SK-N-SH (cell line): ENCODE results near the gene LGI4. TPM values are rescaled to one million over a fixed set of nuclear protein-coding genes. Genes with fewer than 3 reads are reported as not detected.

Experiments used
- CTCF ChIA-PET: fragments of 300-600, 350-600 bp; formaldehyde crosslinking; extraction: SDS; loops from one replicate; lab custom pipeline; 2021; lab: Yijun Ruan, JAX
- POLR2A ChIA-PET: fragments of 350-600 bp; sonication (Branson Sonifier 250); formaldehyde crosslinking; extraction: SDS; loops from one replicate; lab custom pipeline; 2020; ENCODE audit warnings: antibody characterized with exemption, inconsistent platforms; lab: Yijun Ruan, JAX
- DNase-seq: peaks from one replicate; pipeline ENCODE4 v3.0.0; 2012
- H2AFZ ChIP-seq: fragments of 200-600 bp; sonication (generic); 2 replicates; pipeline ENCODE4 v1.8.1; 2016; ENCODE audit warnings: antibody characterized with exemption, mild to moderate bottlenecking, low read depth
- H3F3A ChIP-seq: fragments of 200-600 bp; sonication (generic); replicated peaks from 2 replicates; pipeline ENCODE3; 2016; ENCODE audit warnings: antibody characterized with exemption, mild to moderate bottlenecking; ENCODE audit not compliant: insufficient read depth
- H3K27ac ChIP-seq, 2 experiments: fragments of 200-500 bp in 1 of 2; fragments of 200-600 bp in 1 of 2; sonication (Bioruptor generic) in 1 of 2; sonication (generic), shearing (Covaris generic) in 1 of 2; 2 replicates each; pipeline versions ENCODE4 v1.5.1 to v1.6.1; 2014 to 2016; ENCODE audit warnings: low read depth in 2 of 2, inconsistent platforms in 1 of 2, low read length in 1 of 2, mild to moderate bottlenecking in 1 of 2, mixed read lengths in 1 of 2
- H3K27me3 ChIP-seq: fragments of 200-600 bp; sonication (generic), shearing (Covaris generic); 2 replicates; pipeline ENCODE4 v1.6.1; 2016; ENCODE audit warnings: mixed run types; ENCODE audit not compliant: insufficient read depth
- H3K36me3 ChIP-seq, 2 experiments: fragments of 200-500 bp in 1 of 2; fragments of 200-600 bp in 1 of 2; sonication (Bioruptor generic) in 1 of 2; sonication (generic) in 1 of 2; replicated peaks in 1 of 2; 2 replicates each; pipeline versions ENCODE3 to v1.5.1; 2014 to 2016; ENCODE audit warnings: low read length in 1 of 2, mild to moderate bottlenecking in 1 of 2; ENCODE audit not compliant: insufficient read depth in 2 of 2, control insufficient read depth in 1 of 2
- H3K4me1 ChIP-seq, 2 experiments: fragments of 200-500 bp in 1 of 2; fragments of 200-600 bp in 1 of 2; sonication (Bioruptor generic) in 1 of 2; sonication (generic), shearing (Covaris generic) in 1 of 2; 2 replicates each; pipeline versions ENCODE4 v1.5.1 to v1.6.1; 2014 to 2016; ENCODE audit warnings: low read depth in 1 of 2, low read length in 1 of 2, mixed run types in 1 of 2; ENCODE audit not compliant: insufficient read depth in 2 of 2, control insufficient read depth in 1 of 2
- H3K4me2 ChIP-seq: fragments of 200-600 bp; sonication (generic), shearing (Covaris generic); 2 replicates; pipeline ENCODE4 v1.6.1; 2017; ENCODE audit warnings: mixed run types
- H3K4me3 ChIP-seq, 2 experiments: fragments of 200-500 bp in 1 of 2; fragments of 200-600 bp in 1 of 2; sonication (Bioruptor generic) in 1 of 2; sonication (generic), shearing (Covaris generic) in 1 of 2; 2 replicates each; pipeline versions ENCODE4 v1.5.1 to v1.8.1; 2014 to 2016; ENCODE audit warnings: low read depth in 2 of 2, inconsistent platforms in 1 of 2, low read length in 1 of 2, mild to moderate bottlenecking in 1 of 2, mixed read lengths in 1 of 2, moderate library complexity in 1 of 2
- H3K79me2 ChIP-seq: fragments of 200-600 bp; sonication (generic); 2 replicates; pipeline ENCODE4 v1.8.1; 2017; ENCODE audit warnings: mild to moderate bottlenecking; ENCODE audit not compliant: insufficient read depth
- H3K9ac ChIP-seq: fragments of 200-600 bp; sonication (generic); 2 replicates; pipeline ENCODE4 v1.6.1; 2017; ENCODE audit warnings: mixed run types
- H3K9me2 ChIP-seq: fragments of 200-600 bp; sonication (generic); 2 replicates; pipeline ENCODE4 v1.6.1; 2017; ENCODE audit warnings: mixed run types
- H3K9me3 ChIP-seq: fragments of 200-600 bp; sonication (generic); 2 replicates; pipeline ENCODE4 v1.6.1; 2017; ENCODE audit warnings: mixed run types, mild to moderate bottlenecking, moderate library complexity
- H4K20me1 ChIP-seq: fragments of 200-600 bp; sonication (generic); 2 replicates; pipeline ENCODE4 v1.6.1; 2017; ENCODE audit warnings: mild to moderate bottlenecking, mixed run types; ENCODE audit not compliant: insufficient read depth
- CHD2 ChIP-seq: fragments of 150-350 bp; IDR thresholded peaks from 2 replicates; pipeline ENCODE4 v1.6.1; 2018; ENCODE audit warnings: low read length; ENCODE audit not compliant: partially characterized antibody
- EZH2phosphoT487 ChIP-seq: fragments of 200-600 bp; sonication (generic); IDR thresholded peaks from 2 replicates; pipeline ENCODE4 v1.6.1; 2017; ENCODE audit warnings: low read depth, mixed run types, mild to moderate bottlenecking, antibody characterized with exemption, moderate library complexity, borderline replicate concordance
- FOXJ3 ChIP-seq: sonication (generic); formaldehyde crosslinking; IDR thresholded peaks from 2 replicates; pipeline ENCODE4 v1.5.1; 2020; ENCODE audit warnings: mild to moderate bottlenecking, missing genetic modification reagents
- FOXM1 ChIP-seq: IDR thresholded peaks from 2 replicates; pipeline ENCODE4 v1.4.0; 2012; ENCODE audit warnings: low read depth, mild to moderate bottlenecking
- GATA2 ChIP-seq: sonication (generic); formaldehyde crosslinking; IDR thresholded peaks from 2 replicates; pipeline ENCODE4 v1.5.0; 2020; ENCODE audit warnings: mild to moderate bottlenecking, missing genetic modification reagents
- JUND ChIP-seq: IDR thresholded peaks from 2 replicates; pipeline ENCODE4 v1.4.0; 2012
- MEF2A ChIP-seq: IDR thresholded peaks from 2 replicates; pipeline ENCODE4 v1.4.0; 2012; ENCODE audit warnings: low read depth, borderline replicate concordance
- MXI1 ChIP-seq: IDR thresholded peaks from 2 replicates; pipeline ENCODE4 v1.6.1; 2012; ENCODE audit warnings: mild to moderate bottlenecking, low read depth, low read length, improper control_type of control experiment
- NRF1 ChIP-seq: IDR thresholded peaks from 2 replicates; pipeline ENCODE4 v1.6.1; 2012; ENCODE audit warnings: low read depth, mild to moderate bottlenecking, low read length
- POLR2AphosphoS5 ChIP-seq: IDR thresholded peaks from 2 replicates; pipeline ENCODE4 v1.6.1; 2012; ENCODE audit warnings: low read depth, low read length
- RAD21 ChIP-seq: IDR thresholded peaks from 2 replicates; pipeline ENCODE4 v1.6.1; 2012; ENCODE audit warnings: mild to moderate bottlenecking, low read length
- RCOR1 ChIP-seq: fragments of 150-350 bp; IDR thresholded peaks from 2 replicates; pipeline ENCODE4 v1.6.1; 2017; ENCODE audit warnings: antibody characterized with exemption, low read length
- REST ChIP-seq: IDR thresholded peaks from 2 replicates; pipeline ENCODE4 v1.6.1; 2012; ENCODE audit warnings: mild to moderate bottlenecking, low read depth, low read length, moderate library complexity
- RFX5 ChIP-seq: IDR thresholded peaks from 2 replicates; pipeline ENCODE4 v1.6.1; 2012; ENCODE audit warnings: mild to moderate bottlenecking, improper control_type of control experiment, low read length
- RXRA ChIP-seq: IDR thresholded peaks from 2 replicates; pipeline ENCODE4 v1.4.0; 2012; ENCODE audit warnings: low read depth, mild to moderate bottlenecking, borderline replicate concordance
- SMC3 ChIP-seq: IDR thresholded peaks from 2 replicates; pipeline ENCODE4 v1.6.1; 2012; ENCODE audit warnings: low read depth, low read length, improper control_type of control experiment
- USF1 ChIP-seq: IDR thresholded peaks from 2 replicates; pipeline ENCODE4 v1.4.0; 2012; ENCODE audit warnings: low read depth, borderline replicate concordance
- WGBS: methylation state at CpG from one replicate; pipeline ENCODE4 v1.1.6; 2017; ENCODE audit warnings: low lambda C conversion rate; 5-methylcytosine and 5-hydroxymethylcytosine counted together
- polyA plus RNA-seq, 3 experiments: library from polyadenylated mRNA; depleted of rRNA; stranded (reverse); fragments of >200 nt; gene quantifications; 2 replicates each; pipeline ENCODE4 v1.2.3, GENCODE V29; 2012
- small RNA-seq, 7 experiments: library from RNA; depleted of rRNA; stranded (forward); fragments of <200 nt; gene quantifications; one replicate each; pipeline ENCODE3, GENCODE V24; 2012

LGI4 gene
- polyA plus RNA-seq, 1 of the 3 experiments (the other 2 are of a cell fraction): 0.05 TPM

GRCh38 chr19:35075202-35076025 lies 59.4 kb downstream of the LGI4 start:
- H3K4me1 ChIP-seq: no peaks in the 10 kb centered on the region
- WGBS: 56% methylated on average over 17 of the region's 21 CpGs

More at GRCh38 chr19:35075202-35076025, 59.4 kb downstream of the LGI4 start:
- H3K79me2 ChIP-seq: no peaks in the 10 kb centered on the region
- TF ChIP-seq CHD2 (no peak), FOXM1 (no peak), FOXJ3 (CRISPR knock-in tag) (no peak), MXI1 (no peak), GATA2 (CRISPR knock-in tag) (no peak), JUND (no peak), RFX5 (no peak), RXRA (no peak), RAD21 (no peak), EZH2phosphoT487 (no peak), RCOR1 (no peak), REST (no peak), SMC3 (no peak), NRF1 (no peak), MEF2A (no peak), USF1 (no peak), POLR2AphosphoS5 (no peak)
- H3K9me2 ChIP-seq: no peaks in the 10 kb centered on the region
- H3K27ac ChIP-seq: no peak overlapping the region
- no peak for DNase-seq
- no peaks in the 10 kb centered on the region for H4K20me1 ChIP-seq
- H2AFZ ChIP-seq: no peak overlapping the region
- H3F3A ChIP-seq: no peaks in the 10 kb centered on the region
- POLR2A ChIA-PET: no interaction called here
- no peak overlapping the region for H3K4me3 ChIP-seq
- no peak overlapping the region for H3K9ac ChIP-seq
- H3K4me2 ChIP-seq: no peak overlapping the region
- H3K27me3 ChIP-seq: no peaks in the 10 kb centered on the region
- CTCF ChIA-PET: interaction anchor here (1.0 to 1.9 kb wide), 2 partner anchors 9 to 16 kb away, joined by 3 to 10 read pairs; no protein-coding TSS in a partner anchor
- H3K9me3 ChIP-seq: no peaks in the 10 kb centered on the region
- no peaks in the 10 kb centered on the region for H3K36me3 ChIP-seq

Small RNA genes lying within 50 kb of the gene (small RNA-seq; reads per million reads assigned to genes)
- 0 reads per million in 7 experiments for gene AC020907.2

Other genes starting within 250 kb of the LGI4 start
- 1.7 and 2.8 TPM in 2 replicates for gene ZNF30, start 208.2 kb downstream of the LGI4 start, polyA plus RNA-seq (2012; rRNA removed)
- 1.5 and 2.1 TPM in 2 replicates for gene ZNF792, start 170.8 kb downstream of the LGI4 start, polyA plus RNA-seq (2012; rRNA removed)
- gene GRAMD1A, start 134.7 kb downstream of the LGI4 start, polyA plus RNA-seq (2012; rRNA removed): 64.6 and 81.9 TPM in 2 replicates
- 10.3 and 10.5 TPM in 2 replicates for gene SCN1B, start 104.6 kb downstream of the LGI4 start, polyA plus RNA-seq (2012; rRNA removed)
- gene HPN, start 93.3 kb downstream of the LGI4 start, polyA plus RNA-seq (2012; rRNA removed): 0.05 TPM in 1 of 2 replicates, not detected in the other
- not detected in 2 replicates for gene FXYD3, start 19.2 kb downstream of the LGI4 start, polyA plus RNA-seq (2012; rRNA removed)
- 0.12 TPM in 1 of 2 replicates, not detected in the other for gene FXYD1, start 3.8 kb upstream of the LGI4 start, polyA plus RNA-seq (2012; rRNA removed)
- 0.10 and 0.44 TPM in 2 replicates for gene FXYD7, start 8.2 kb upstream of the LGI4 start, polyA plus RNA-seq (2012; rRNA removed)
- gene FXYD5, start 19.7 kb upstream of the LGI4 start, polyA plus RNA-seq (2012; rRNA removed): 107 and 195 TPM in 2 replicates
- not detected in 2 replicates for gene FAM187B, start 93.7 kb upstream of the LGI4 start, polyA plus RNA-seq (2012; rRNA removed)
- gene LSR, start 113.9 kb upstream of the LGI4 start, polyA plus RNA-seq (2012; rRNA removed): 0.50 and 0.62 TPM in 2 replicates
- gene USF2, start 133.9 kb upstream of the LGI4 start, polyA plus RNA-seq (2012; rRNA removed): 83.6 and 102 TPM in 2 replicates
- gene HAMP, start 147.5 kb upstream of the LGI4 start, polyA plus RNA-seq (2012; rRNA removed): 0.13 TPM in 1 of 2 replicates, not detected in the other
- not detected in 2 replicates for gene MAG, start 157.1 kb upstream of the LGI4 start, polyA plus RNA-seq (2012; rRNA removed)
- gene CD22, start 194.1 kb upstream of the LGI4 start, polyA plus RNA-seq (2012; rRNA removed): 0.16 and 0.18 TPM in 2 replicates
- not detected in 2 replicates for gene FFAR1, start 212.8 kb upstream of the LGI4 start, polyA plus RNA-seq (2012; rRNA removed)
- not detected in 2 replicates for gene FFAR3, start 223.4 kb upstream of the LGI4 start, polyA plus RNA-seq (2012; rRNA removed)
- gene GPR42, start 236.0 kb upstream of the LGI4 start, polyA plus RNA-seq (2012; rRNA removed): not detected in 2 replicates